ENCODE measurements around the gene ZNF469. TPM values are rescaled to one million over a fixed set of nuclear protein-coding genes. Genes with fewer than 3 reads are reported as not detected.
A peak's percentile ranks its signal among the peaks of the same experiment; 100 is the strongest.

Gene ZNF469
- total and polyA plus RNA-seq, 2 of the 13 experiments (the other 11 are each of a cell fraction or from before 2014, with no cell fraction given): not detected

GRCh38 chr16:88380619-88381018 is 2.1 kb upstream of the ZNF469 start:
- DNase-seq (ENCODE audit: low spot score) (no peak), ATAC-seq (no peak), FAIRE-seq (no peak)
- no peak overlapping the region for H3K9ac ChIP-seq (ENCODE audit: insufficient read depth, low read depth, low read length)
- H2AFZ ChIP-seq (ENCODE audit: low read length): no peak overlapping the region
- no peak overlapping the region for H3K27ac ChIP-seq (ENCODE audit: extremely low read length, insufficient read depth, low read length)
- H3K79me2 ChIP-seq (ENCODE audit: insufficient read depth, low read length): no peaks in the 10 kb centered on the region
- TF ChIP-seq NFKB2 (CRISPR knock-in tag; IDR thresholded peaks at IDR 0.05; ENCODE audit: borderline replicate concordance) (no peak), FOXA1 (IDR thresholded peaks at IDR 0.05) (0 out of 2 replicates have a peak, but pooled peaks have one; percentile 0), FOXA1 (CRISPR knock-in tag; IDR thresholded peaks at IDR 0.05) (no peak)
- TF ChIP-seq, protein P1, sequence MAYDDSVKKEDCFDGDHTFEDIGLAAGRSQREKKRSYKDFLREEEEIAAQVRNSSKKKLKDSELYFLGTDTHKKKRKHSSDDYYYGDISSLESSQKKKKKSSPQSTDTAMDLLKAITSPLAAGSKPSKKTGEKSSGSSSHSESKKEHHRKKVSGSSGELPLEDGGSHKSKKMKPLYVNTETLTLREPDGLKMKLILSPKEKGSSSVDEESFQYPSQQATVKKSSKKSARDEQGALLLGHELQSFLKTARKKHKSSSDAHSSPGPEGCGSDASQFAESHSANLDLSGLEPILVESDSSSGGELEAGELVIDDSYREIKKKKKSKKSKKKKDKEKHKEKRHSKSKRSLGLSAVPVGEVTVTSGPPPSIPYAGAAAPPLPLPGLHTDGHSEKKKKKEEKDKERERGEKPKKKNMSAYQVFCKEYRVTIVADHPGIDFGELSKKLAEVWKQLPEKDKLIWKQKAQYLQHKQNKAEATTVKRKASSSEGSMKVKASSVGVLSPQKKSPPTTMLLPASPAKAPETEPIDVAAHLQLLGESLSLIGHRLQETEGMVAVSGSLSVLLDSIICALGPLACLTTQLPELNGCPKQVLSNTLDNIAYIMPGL (CRISPR knock-in tag; IDR thresholded peaks at IDR 0.05; ENCODE audit: borderline replicate concordance in 1 of 2, low read depth in 1 of 2): no peak
- H3K36me3 ChIP-seq (replicated peaks in 1 of 2; ENCODE audit: control insufficient read depth in 1 of 2, insufficient read depth in 2 of 2, low read length in 2 of 2): no peaks in the 10 kb centered on the region
- H3K4me2 ChIP-seq (ENCODE audit: low read depth, low read length): no peak overlapping the region
- peaks cover 38 to 85% of the 10 kb centered on the region in 2 experiments for H3K27me3 ChIP-seq (ENCODE audit: control insufficient read depth in 1 of 2, insufficient read depth in 2 of 2, low read length in 2 of 2)
- H4K20me1 ChIP-seq (ENCODE audit: insufficient read depth, low read length): no peaks in the 10 kb centered on the region
- H3K9me3 ChIP-seq (ENCODE audit: low read length): no peaks in the 10 kb centered on the region
- H3K4me3 ChIP-seq (replicated peaks in 1 of 3; ENCODE audit: insufficient read depth in 1 of 3, low read depth in 2 of 3, low read length in 3 of 3): no peak overlapping the region
- ChIA-PET POLR2A (no interaction called here), CTCF (ENCODE audit: low intra/inter-chr PET ratio, low total read pairs) (no interaction called here)
- no peaks in the 10 kb centered on the region for H3K4me1 ChIP-seq (ENCODE audit: insufficient read depth, low read length)
- WGBS (ENCODE audit: low lambda C conversion rate): 68% methylated on average over 7 of the region's 7 CpGs
- intact Hi-C loops (cut with micrococcal nuclease; ENCODE audit: unreplicated experiment) (no loop called here), in situ Hi-C loops (cut with HindIII; ENCODE audit: extremely low pct_ligation_motif_present, low pct_unique_long_range_greater_than_20kb) (no loop called here)
- BruUV-seq (replicated peaks): no TSS peak

DNA sequence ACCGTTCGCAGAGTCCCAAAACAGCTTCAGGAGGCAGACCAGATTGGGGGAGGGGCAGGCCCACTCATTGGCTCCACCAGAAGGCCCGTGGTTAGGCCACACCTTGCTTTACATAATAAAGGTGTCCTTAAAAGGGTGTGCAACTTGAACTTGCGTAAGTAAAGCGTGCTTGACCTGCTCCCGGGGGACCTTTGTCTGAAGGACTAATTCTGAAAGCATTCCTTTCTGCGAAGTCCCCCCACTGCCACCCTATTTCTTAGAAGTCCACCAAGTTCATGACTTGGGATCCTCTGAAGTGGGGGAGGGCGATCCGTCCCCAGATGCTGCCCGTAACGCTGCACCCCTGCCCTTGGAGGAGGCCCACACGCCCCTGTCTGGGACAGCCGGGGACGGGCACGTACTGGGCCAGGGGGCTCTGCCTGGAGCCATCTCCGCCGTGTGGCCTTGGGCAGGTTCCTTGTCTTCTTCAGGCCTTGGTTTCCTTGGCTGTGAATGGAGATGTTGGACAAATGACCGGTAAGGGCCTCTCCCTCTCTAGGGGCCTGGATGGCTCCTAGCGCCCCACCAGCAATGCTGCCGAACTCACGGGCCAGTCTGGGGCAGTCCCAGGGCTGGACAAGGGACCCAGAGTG is 823 bp upstream of the ZNF469 start:
- TF ChIP-seq TOE1 (CRISPR knock-in tag; IDR thresholded peaks at IDR 0.05): no peak
- no peak for TF ChIP-seq ZNF614 (CRISPR knock-in tag; IDR thresholded peaks at IDR 0.05; ENCODE audit: borderline replicate concordance)
- TF ChIP-seq, protein P2, sequence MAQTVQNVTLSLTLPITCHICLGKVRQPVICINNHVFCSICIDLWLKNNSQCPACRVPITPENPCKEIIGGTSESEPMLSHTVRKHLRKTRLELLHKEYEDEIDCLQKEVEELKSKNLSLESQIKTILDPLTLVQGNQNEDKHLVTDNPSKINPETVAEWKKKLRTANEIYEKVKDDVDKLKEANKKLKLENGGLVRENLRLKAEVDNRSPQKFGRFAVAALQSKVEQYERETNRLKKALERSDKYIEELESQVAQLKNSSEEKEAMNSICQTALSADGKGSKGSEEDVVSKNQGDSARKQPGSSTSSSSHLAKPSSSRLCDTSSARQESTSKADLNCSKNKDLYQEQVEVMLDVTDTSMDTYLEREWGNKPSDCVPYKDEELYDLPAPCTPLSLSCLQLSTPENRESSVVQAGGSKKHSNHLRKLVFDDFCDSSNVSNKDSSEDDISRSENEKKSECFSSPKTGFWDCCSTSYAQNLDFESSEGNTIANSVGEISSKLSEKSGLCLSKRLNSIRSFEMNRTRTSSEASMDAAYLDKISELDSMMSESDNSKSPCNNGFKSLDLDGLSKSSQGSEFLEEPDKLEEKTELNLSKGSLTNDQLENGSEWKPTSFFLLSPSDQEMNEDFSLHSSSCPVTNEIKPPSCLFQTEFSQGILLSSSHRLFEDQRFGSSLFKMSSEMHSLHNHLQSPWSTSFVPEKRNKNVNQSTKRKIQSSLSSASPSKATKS (CRISPR knock-in tag; IDR thresholded peaks at IDR 0.05): no peak
- no peak for TF ChIP-seq ZSCAN22 (CRISPR knock-in tag; IDR thresholded peaks at IDR 0.05)
- TF ChIP-seq SP140L (CRISPR knock-in tag; IDR thresholded peaks at IDR 0.05; ENCODE audit: borderline replicate concordance): no peak
- H2AFZ ChIP-seq (ENCODE audit: low read length): no peak overlapping the region
- intact Hi-C loops (cut with micrococcal nuclease; ENCODE audit: unreplicated experiment) (no loop called here), in situ Hi-C loops (cut with HindIII; ENCODE audit: extremely low pct_ligation_motif_present, low pct_unique_long_range_greater_than_20kb) (no loop called here)
- no peaks in the 10 kb centered on the region for H3K4me1 ChIP-seq (ENCODE audit: insufficient read depth, low read length)
- H4K20me1 ChIP-seq (ENCODE audit: insufficient read depth, low read length): no peaks in the 10 kb centered on the region
- no peaks in the 10 kb centered on the region for H3K79me2 ChIP-seq (ENCODE audit: insufficient read depth, low read length)
- H3K36me3 ChIP-seq (replicated peaks in 1 of 2; ENCODE audit: control insufficient read depth in 1 of 2, insufficient read depth in 2 of 2, low read length in 2 of 2): no peaks in the 10 kb centered on the region
- H3K27me3 ChIP-seq (ENCODE audit: control insufficient read depth in 1 of 2, insufficient read depth in 2 of 2, low read length in 2 of 2): peaks cover 45 to 85% of the 10 kb centered on the region in 2 experiments
- no peak overlapping the region for H3K4me2 ChIP-seq (ENCODE audit: low read depth, low read length)
- H3K9me3 ChIP-seq (ENCODE audit: low read length): no peaks in the 10 kb centered on the region
- ATAC-seq: no peak
- H3K9ac ChIP-seq (ENCODE audit: insufficient read depth, low read depth, low read length): no peak overlapping the region
- no peak for FAIRE-seq
- 55% methylated on average over 16 of the region's 21 CpGs for WGBS (ENCODE audit: low lambda C conversion rate)
- no peak overlapping the region for H3K27ac ChIP-seq (ENCODE audit: extremely low read length, insufficient read depth, low read length)
- no TSS peak for BruUV-seq (replicated peaks)
- CTCF ChIA-PET (ENCODE audit: low intra/inter-chr PET ratio, low total read pairs): no interaction called here
- no peak overlapping the region for H3K4me3 ChIP-seq (replicated peaks in 1 of 3; ENCODE audit: insufficient read depth in 1 of 3, low read depth in 2 of 3, low read length in 3 of 3)
- no peak for DNase-seq (ENCODE audit: low spot score)
- POLR2A ChIA-PET: no interaction called here
